GM19099 (cell line): ENCODE results near the gene AFAP1L1.

ENCODE experiments used
- POLR2A ChIP-seq: IDR thresholded peaks from 3 replicates; pipeline ENCODE4 v1.6.1; 2011; ENCODE audit warnings: low read depth; ENCODE audit not compliant: insufficient read length; ENCODE audit errors: extremely low read depth

Gene AFAP1L1

DNA sequence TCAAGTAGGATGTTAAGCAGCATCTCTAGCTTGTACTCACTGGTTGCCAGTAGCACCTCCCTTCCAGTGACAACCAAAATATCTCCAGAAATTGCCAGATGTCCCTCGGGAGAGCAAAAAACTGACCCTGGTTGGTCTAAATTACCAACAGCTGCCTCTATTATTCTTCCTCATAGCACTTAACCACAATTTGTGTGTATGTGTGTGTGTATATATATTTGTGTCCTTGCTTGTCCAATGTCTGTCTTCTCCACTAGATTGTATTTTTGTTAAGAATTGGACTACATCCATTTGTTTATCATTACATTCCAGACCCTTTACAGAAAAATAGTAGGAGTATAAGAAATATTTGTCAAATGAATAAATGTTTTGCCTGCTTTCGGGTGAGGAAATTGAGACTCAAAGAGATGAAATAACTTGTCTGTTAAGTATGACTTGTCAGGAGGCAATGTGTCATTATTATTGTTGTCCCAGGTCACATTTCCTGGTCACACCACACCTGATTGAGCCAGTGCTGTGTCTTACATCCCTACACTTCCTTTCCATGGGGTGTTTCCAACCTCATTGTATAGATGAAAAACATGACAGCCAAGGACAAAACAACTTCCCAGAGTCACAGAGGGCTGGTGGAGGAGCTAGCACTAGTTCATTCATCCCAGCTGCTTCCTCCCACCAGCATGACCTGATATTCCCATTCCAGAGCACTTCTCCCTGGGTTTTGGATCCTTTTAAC, 62.2 kb downstream of the AFAP1L1 start:
- TF ChIP-seq POLR2A: no peak

DNA sequence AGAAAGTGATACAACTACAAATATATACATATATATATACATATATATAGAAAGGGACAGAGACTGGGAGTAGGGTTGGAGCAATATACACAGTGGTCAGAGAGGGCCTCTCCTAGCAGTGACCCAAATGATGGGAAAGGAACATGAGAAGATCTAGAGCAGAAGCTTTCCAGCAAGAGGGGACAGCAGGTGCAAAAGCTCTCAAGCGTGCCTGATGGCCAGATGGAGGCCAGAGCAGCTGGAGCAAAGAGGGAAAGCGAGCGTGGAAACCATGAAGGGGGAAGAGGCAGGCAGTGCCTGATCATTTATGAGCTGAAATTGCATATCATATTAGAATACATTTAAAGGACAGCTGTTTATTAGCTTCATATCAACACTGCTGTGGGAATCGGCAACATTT, 66.1 kb downstream of the AFAP1L1 start:
- no peak for TF ChIP-seq POLR2A

DNA sequence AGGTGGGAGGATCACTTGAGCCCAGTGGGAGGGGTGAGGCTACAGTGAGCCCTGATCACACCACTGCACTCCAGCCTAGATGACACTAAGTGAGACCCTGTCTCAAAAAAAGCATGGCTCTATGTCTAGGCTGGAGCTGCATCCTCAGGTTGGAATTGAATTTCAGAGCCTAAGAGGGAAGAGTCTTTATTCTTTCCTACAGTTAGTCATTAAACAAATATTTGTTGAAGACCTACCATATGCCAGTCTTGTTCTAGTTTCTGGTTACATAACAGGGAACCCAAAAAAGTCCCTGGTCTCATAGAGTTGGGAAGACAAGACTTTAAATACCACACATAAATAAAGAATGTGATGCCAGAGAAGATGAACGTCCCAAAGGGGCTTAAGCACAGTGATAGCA, 66.7 kb downstream of the AFAP1L1 start:
- TF ChIP-seq POLR2A: no peak

DNA sequence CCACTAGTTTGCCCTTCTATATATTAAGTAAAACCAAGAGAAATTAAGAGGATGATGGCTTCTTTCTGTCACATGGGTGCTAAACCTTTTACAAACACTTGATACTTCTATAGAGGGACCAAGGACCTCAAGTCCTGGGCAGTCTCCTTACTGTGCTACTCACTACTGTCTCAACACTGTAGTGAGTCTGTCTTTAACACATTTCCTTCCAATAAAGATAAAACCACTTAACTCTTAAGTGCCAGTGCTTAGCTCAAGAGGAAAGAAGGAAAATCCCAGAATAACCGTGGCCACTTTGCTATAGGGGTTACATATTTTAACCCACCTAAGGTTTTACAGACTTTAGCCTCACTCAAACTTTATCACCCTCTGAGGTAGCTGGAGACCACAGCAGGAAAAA, 69.3 kb downstream of the AFAP1L1 start:
- no peak for TF ChIP-seq POLR2A

- no peak for TF ChIP-seq POLR2A
These were observed 70.2 kb downstream of the AFAP1L1 start for GRCh38 chr5:149341876-149342275.

- TF ChIP-seq POLR2A: no peak
These were observed 72.5 kb downstream of the AFAP1L1 start for GRCh38 chr5:149344151-149344550.

DNA sequence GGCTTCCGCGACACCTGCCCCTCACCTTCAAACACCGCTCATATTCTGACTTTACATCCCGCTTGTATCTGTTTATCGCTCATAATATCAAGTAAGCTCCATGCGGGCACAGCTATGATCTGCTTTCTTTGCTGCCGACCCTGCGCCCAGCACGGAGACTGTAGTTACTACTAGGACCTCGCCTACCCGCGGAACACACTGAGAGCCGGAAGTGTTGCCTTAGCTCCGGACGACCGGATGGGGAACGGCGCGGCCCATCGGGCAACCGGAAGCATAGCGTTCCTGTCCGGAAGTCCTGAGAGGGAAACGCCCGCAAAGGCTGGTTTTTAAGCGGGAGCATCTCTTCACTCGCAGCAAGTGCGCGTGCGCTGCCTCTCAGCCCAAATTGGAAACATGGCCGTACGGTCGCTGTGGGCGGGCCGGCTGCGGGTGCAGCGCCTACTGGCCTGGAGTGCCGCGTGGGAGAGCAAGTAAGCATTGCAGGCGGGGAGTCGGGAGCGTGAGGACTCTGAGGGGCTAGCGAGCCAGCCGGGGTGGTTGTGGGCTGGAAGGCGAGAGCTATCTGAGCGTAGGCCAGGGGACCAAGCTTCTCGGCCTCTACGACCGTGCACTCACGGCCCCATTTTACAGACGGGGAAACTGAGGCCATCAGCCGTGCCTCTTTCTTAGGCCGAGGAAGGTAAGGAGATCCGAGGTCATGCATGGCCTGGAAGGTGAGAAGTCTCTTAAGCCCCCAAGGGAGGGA, 73.7 kb downstream of the AFAP1L1 start, which contains the start of gene GRPEL2:
GRPEL2 (plus strand) TSS at position 353 of the 745 bp plus-strand sequence; CDS start at position 394, 41 bp downstream.
- peak; percentile 88 for TF ChIP-seq POLR2A

DNA sequence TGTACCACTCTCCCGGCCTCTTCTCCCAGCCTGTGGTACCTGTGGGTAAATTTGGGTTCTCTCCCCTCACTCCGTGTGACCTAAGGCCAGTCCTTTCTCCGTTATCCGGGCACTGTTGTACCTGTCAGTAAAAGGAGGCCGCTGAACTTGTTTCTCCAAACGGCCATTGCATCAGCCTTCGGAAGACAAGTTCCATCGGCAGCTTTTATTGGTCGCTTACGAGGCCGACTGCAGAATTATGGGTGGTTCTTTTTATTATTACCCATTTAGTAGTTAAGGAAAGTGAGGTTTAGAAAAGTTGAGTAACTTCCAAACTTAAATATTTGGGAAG, 74.2 kb downstream of the AFAP1L1 start:
- TF ChIP-seq POLR2A: no peak

GRCh38 chr5:149348518-149348917, 76.9 kb downstream of the AFAP1L1 start:
- no peak for TF ChIP-seq POLR2A

- no peak for TF ChIP-seq POLR2A
These were observed 77.7 kb downstream of the AFAP1L1 start for GRCh38 chr5:149349382-149349781.

DNA sequence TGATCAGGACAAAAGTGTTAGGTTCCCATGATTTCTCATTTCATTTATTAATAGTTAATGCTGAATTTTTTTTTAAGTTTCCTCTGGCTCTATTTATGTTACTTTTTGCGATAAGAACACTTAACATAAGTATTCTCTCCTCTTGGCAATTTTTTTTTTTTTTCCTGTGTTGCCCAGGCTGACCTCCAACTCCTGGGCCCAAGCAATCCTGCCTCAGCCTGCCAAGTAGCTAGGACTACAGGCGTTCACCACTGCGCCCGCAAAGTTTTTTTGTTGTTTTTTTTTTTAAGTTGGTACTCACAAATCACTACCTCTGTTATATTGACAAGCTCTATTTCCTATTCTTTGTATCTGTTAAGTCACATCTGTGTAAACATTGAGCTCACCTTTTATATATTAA, 80.5 kb downstream of the AFAP1L1 start:
- TF ChIP-seq POLR2A: no peak

DNA sequence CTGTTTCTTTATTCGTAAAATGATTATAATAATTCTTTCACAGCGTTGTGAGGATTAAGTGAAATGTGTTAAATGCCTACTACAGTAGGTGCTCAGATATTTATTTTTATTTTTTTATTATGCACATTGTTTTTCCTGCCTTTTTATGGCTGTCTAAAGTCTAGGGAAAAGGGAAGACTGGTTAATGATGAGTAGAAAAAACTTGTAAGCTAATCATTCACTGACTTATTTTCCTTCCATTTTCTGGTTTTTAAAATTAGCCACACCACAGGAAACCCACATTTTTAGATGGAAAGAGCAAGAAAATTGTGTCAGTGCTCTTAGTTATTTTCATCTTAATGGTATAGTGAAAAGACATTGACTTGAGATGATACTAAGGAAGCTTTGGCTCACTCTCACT, 82.3 kb downstream of the AFAP1L1 start:
- no peak for TF ChIP-seq POLR2A

DNA sequence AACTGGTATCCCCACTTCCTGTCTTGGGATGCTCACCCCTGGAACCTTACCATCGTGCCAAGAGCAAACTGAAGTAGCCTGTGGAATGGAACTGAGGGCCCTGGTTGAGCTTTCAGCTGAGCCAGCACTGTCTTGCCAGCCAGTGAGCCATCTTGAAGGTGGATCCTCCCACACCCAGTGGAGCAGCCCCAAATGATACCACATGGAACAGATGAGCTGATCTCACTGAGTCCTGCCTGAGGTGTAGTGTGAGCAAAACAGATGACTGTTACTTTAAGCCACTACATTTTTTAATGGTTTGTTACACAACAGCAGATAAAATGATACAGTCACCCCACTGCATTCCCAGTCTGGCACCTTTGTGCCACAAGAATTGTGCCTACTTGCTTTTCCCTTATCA, 84.0 kb downstream of the AFAP1L1 start:
- no peak for TF ChIP-seq POLR2A

DNA sequence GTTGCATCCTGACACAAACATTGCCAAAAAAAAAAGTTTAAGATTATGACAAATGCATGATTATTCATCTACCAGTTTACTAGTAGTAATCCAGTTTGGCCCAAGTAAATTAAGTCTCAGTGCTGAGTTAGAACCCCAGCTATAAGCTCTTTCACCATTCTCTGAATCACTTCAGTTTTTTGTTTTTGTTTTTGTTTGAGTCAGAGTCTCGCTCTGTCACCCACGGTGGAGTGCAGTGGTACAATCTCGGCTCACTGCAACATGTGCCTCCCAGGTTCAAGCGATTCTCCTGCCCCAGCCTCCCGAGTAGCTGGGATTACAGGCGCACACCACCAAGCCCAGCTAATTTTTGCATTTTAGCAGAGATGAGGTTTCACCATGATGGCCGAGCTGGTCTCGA, 84.7 kb downstream of the AFAP1L1 start:
- TF ChIP-seq POLR2A: no peak

DNA sequence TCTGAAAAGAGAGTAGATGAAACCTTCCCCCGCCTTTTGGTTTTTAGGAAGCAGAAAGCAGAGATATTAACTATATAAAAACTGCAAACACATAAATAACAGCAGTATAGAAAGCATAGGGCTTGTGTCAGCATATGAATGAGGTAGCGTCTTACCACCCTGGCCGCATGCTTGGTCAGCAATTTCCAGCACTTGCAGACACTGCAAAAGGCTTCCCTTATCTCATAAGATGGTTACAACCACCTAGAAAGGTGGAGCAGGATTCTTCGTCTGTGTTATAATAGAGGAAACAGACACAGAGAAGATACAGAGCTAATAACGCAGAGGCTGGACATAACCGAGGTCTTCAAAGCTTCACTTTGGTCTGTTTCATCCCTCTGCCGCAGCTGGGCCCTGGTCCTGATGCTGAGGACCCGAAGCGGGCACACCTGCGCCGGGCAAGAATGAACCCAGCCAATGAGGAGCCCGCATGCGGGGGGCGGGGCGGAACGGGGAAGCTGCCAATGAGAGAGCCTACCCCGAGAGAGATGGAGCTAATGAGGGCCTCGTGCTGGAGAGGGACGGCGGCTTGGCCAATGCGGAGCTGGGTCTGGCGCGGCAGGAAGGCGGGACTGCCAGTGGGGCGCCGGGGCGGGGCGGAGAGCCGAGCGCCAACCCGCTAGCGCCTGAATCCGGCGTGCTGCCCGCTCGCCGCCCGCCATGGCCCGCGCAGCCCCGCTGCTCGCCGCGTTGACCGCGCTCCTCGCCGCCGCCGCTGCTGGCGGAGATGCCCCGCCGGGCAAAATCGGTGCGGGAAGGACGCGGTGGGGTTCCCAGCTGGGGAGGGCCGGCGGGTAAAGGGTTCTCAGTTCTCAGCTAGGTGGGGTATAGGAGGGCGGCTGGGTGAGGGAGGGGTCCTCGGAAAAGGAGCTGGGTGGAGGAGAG, 86.0 kb downstream of the AFAP1L1 start, which contains the start of gene PCYOX1L:
PCYOX1L (plus strand) TSS at position 677 of the 924 bp plus-strand sequence; CDS start at position 700, 23 bp downstream.
- peak; percentile 81 for TF ChIP-seq POLR2A
